GM23338 (cell line): Measurements from ENCODE around the gene SETMAR. TPM values are rescaled to one million over a fixed set of nuclear protein-coding genes. Genes with fewer than 3 reads are reported as not detected.
A peak's percentile ranks its signal among the peaks of the same experiment; 100 is the strongest.

Source experiments
- ATAC-seq: fragments of 200-7000 bp; cut with Tn5 transposase; 3 replicates; pipeline ENCODE4 v1.9.1; 2020
- DNase-seq: peaks from one replicate; pipeline ENCODE4 v3.0.0-alpha.2; 2015; ENCODE audit warnings: low spot score
- H2AFZ ChIP-seq: fragments of 200-600 bp; sonication (generic); 2 replicates; pipeline ENCODE4 v1.8.0; 2016; ENCODE audit warnings: antibody characterized with exemption, mild to moderate bottlenecking, moderate library complexity
- H3F3A ChIP-seq: fragments of 200-600 bp; sonication (generic); replicated peaks from 2 replicates; pipeline ENCODE4 v1.8.0; 2017; ENCODE audit warnings: antibody characterized with exemption, mixed run types, low read depth
- H3K27ac ChIP-seq: fragments of 200-600 bp; sonication (generic); 2 replicates; pipeline ENCODE4 v1.6.1; 2016; ENCODE audit warnings: low read depth
- H3K27me3 ChIP-seq: fragments of 200-600 bp; sonication (generic); 2 replicates; pipeline ENCODE4 v1.8.0; 2016; ENCODE audit warnings: mild to moderate bottlenecking, mixed run types, moderate library complexity; ENCODE audit not compliant: insufficient read depth
- H3K36me3 ChIP-seq: fragments of 200-600 bp; sonication (generic); 2 replicates; pipeline ENCODE4 v1.8.0; 2016; ENCODE audit warnings: mild to moderate bottlenecking; ENCODE audit not compliant: insufficient read depth
- H3K4me1 ChIP-seq: fragments of 200-600 bp; sonication (generic); 2 replicates; pipeline ENCODE4 v1.8.0; 2016; ENCODE audit warnings: mild to moderate bottlenecking, moderate library complexity; ENCODE audit not compliant: insufficient read depth
- H3K4me2 ChIP-seq: fragments of 200-600 bp; sonication (generic); 2 replicates; pipeline ENCODE4 v1.7.1; 2017; ENCODE audit warnings: mixed run types
- H3K4me3 ChIP-seq: fragments of 200-600 bp; sonication (generic); 2 replicates; pipeline ENCODE4 v1.6.1; 2016; ENCODE audit warnings: mixed run types
- H3K79me2 ChIP-seq: fragments of 200-600 bp; sonication (generic); replicated peaks from 2 replicates; pipeline ENCODE4 v1.8.0; 2017; ENCODE audit warnings: mild to moderate bottlenecking; ENCODE audit not compliant: insufficient read depth
- H3K9me2 ChIP-seq: fragments of 200-600 bp; sonication (generic); 2 replicates; pipeline ENCODE4 v1.8.0; 2017; ENCODE audit not compliant: insufficient read depth
- H4K20me1 ChIP-seq: fragments of 200-600 bp; sonication (generic); replicated peaks from 2 replicates; pipeline ENCODE4 v1.8.0; 2017; ENCODE audit warnings: mild to moderate bottlenecking; ENCODE audit not compliant: insufficient read depth
- H3K27ac Mint-ChIP-seq: 2 replicates; pipeline ENCODE4 v1.8.0; 2020; ENCODE audit warnings: inconsistent platforms, mild to moderate bottlenecking, moderate library complexity, mixed read lengths
- H3K27me3 Mint-ChIP-seq: 3 replicates; pipeline ENCODE4 v1.8.0; 2022; ENCODE audit warnings: low read depth, mild to moderate bottlenecking, moderate library complexity, mixed read lengths, inconsistent platforms; ENCODE audit not compliant: insufficient read depth, poor library complexity
- H3K36me3 Mint-ChIP-seq: 3 replicates; pipeline ENCODE4 v1.8.0; 2021; ENCODE audit warnings: low read depth, mild to moderate bottlenecking, inconsistent platforms, moderate library complexity, mixed read lengths
- H3K4me1 Mint-ChIP-seq: 3 replicates; pipeline ENCODE4 v1.8.0; 2020; ENCODE audit warnings: mild to moderate bottlenecking, inconsistent platforms, mixed read lengths
- H3K4me3 Mint-ChIP-seq: 3 replicates; pipeline ENCODE4 v1.8.0; 2021; ENCODE audit warnings: moderate library complexity, mild to moderate bottlenecking, inconsistent platforms, mixed read lengths
- H3K9me3 Mint-ChIP-seq: 3 replicates; pipeline ENCODE4 v1.8.0; 2020; ENCODE audit warnings: moderate library complexity, mild to moderate bottlenecking, inconsistent platforms, mixed read lengths
- CREB1 ChIP-seq: fragments of 250-450 bp; sonication (Bioruptor Pico); IDR thresholded peaks from 2 replicates; pipeline ENCODE4 v1.5.0; 2020; ENCODE audit warnings: low read depth, mild to moderate bottlenecking, moderate library complexity
- EZH2 ChIP-seq: fragments of 200-600 bp; sonication (generic); IDR thresholded peaks from one replicate; pipeline ENCODE4 v1.8.0; 2017; ENCODE audit warnings: antibody characterized with exemption, mild to moderate bottlenecking, low read depth; ENCODE audit not compliant: unreplicated experiment
- EZH2phosphoT487 ChIP-seq: fragments of 200-600 bp; sonication (generic); IDR thresholded peaks from one replicate; pipeline ENCODE4 v1.8.1; 2018; ENCODE audit warnings: antibody characterized with exemption; ENCODE audit not compliant: unreplicated experiment
- POLR2AphosphoS5 ChIP-seq: IDR thresholded peaks from 2 replicates; pipeline ENCODE4 v1.6.1; 2016; ENCODE audit warnings: antibody characterized with exemption, low read depth
- STAT1 ChIP-seq: IDR thresholded peaks from one replicate; pipeline ENCODE4 v1.6.1; 2016; ENCODE audit warnings: antibody characterized with exemption; ENCODE audit not compliant: unreplicated experiment
- ZNF114 ChIP-seq: fragments of 250-450 bp; sonication (Bioruptor Pico); IDR thresholded peaks from 2 replicates; pipeline ENCODE4 v1.5.0; 2020; ENCODE audit warnings: mild to moderate bottlenecking, moderate library complexity
- ZNF331 ChIP-seq: fragments of 250-450 bp; sonication (Bioruptor Pico); IDR thresholded peaks from 2 replicates; pipeline ENCODE4 v1.5.0; 2020; ENCODE audit warnings: low read depth, mild to moderate bottlenecking, moderate library complexity
- polyA plus RNA-seq: library from polyadenylated mRNA; unstranded; fragments of >200 nt; fragmentation: Nextera tagmentation; extraction: Ambion mirVana; gene quantifications from 2 replicates; pipeline ENCODE4 v1.2.1, GENCODE V29; 2016
- total RNA-seq: library from RNA; depleted of rRNA; stranded (reverse); fragments of >200 nt; shearing (Covaris generic); gene quantifications from 2 replicates; pipeline ENCODE4 v1.2.3, GENCODE V29; 2014
- TF ChIP-seq, protein P1 (sequence below): fragments of 250-450 bp; sonication (Bioruptor Pico); IDR thresholded peaks from 2 replicates; pipeline ENCODE4 v1.5.0; 2020; ENCODE audit warnings: mild to moderate bottlenecking, moderate library complexity
- TF ChIP-seq, protein P2 (sequence below), 2 experiments: fragments of 200-600 bp in 1 of 2; sonication (generic) in 1 of 2; conservative IDR thresholded peaks; 2 replicates each; pipeline versions ENCODE4 v1.5.1 to v1.6.1; 2016 to 2017; ENCODE audit warnings: antibody characterized with exemption in 2 of 2, low read depth in 2 of 2, mild to moderate bottlenecking in 2 of 2, moderate library complexity in 1 of 2

Gene SETMAR
- total and polyA plus RNA-seq, 2 experiments from 2014 or later = 11.2 to 19.8 TPM

DNA sequence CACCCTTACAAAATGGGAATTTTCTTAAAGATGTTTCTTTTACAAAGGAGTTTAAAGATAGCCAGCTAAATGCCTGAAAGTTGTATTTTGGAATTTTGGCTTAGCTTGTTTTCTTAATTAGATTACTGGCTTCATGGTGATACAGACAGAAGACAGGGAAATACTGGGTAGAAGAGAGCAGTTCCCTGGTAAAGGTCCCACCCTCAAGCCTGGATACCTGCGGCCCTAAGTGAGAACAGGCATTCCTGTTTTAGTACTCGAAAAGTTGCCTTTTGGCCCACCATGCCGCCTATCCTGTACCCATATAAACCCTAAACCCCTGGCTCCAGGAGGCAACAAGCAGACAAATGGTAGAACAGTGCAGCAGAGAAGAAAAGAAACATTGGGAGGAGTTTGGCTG is 29.4 kb downstream of the SETMAR start:
- peaks cover 3% of the 10 kb centered on the region for H3K27me3 Mint-ChIP-seq
- Histone ChIP-seq H3F3A (no peaks in the 10 kb centered on the region), H4K20me1 (no peaks in the 10 kb centered on the region), H3K27ac (peak overlapping the region; percentile 79), H3K27me3 (no peaks in the 10 kb centered on the region), H3K4me2 (peak overlapping the region; percentile 30), H3K4me1 (peaks cover 23% of the 10 kb centered on the region), H2AFZ (no peak overlapping the region), H3K79me2 (no peaks in the 10 kb centered on the region), H3K36me3 (no peaks in the 10 kb centered on the region; the same call in 1 of the 2 replicates), H3K9me2 (no peaks in the 10 kb centered on the region), H3K4me3 (0 out of 2 replicates have a peak overlapping the region, but pooled peaks have one; percentile 6)
- H3K27ac Mint-ChIP-seq = peak overlapping the region; percentile 83
- H3K36me3 Mint-ChIP-seq = peaks cover 29% of the 10 kb centered on the region
- TF ChIP-seq ZNF331 (CRISPR knock-in tag) = no peak
- no peak for TF ChIP-seq ZNF114 (CRISPR knock-in tag)
- TF ChIP-seq POLR2AphosphoS5 = no peak
- no peak for TF ChIP-seq CREB1
- TF ChIP-seq, protein P1, sequence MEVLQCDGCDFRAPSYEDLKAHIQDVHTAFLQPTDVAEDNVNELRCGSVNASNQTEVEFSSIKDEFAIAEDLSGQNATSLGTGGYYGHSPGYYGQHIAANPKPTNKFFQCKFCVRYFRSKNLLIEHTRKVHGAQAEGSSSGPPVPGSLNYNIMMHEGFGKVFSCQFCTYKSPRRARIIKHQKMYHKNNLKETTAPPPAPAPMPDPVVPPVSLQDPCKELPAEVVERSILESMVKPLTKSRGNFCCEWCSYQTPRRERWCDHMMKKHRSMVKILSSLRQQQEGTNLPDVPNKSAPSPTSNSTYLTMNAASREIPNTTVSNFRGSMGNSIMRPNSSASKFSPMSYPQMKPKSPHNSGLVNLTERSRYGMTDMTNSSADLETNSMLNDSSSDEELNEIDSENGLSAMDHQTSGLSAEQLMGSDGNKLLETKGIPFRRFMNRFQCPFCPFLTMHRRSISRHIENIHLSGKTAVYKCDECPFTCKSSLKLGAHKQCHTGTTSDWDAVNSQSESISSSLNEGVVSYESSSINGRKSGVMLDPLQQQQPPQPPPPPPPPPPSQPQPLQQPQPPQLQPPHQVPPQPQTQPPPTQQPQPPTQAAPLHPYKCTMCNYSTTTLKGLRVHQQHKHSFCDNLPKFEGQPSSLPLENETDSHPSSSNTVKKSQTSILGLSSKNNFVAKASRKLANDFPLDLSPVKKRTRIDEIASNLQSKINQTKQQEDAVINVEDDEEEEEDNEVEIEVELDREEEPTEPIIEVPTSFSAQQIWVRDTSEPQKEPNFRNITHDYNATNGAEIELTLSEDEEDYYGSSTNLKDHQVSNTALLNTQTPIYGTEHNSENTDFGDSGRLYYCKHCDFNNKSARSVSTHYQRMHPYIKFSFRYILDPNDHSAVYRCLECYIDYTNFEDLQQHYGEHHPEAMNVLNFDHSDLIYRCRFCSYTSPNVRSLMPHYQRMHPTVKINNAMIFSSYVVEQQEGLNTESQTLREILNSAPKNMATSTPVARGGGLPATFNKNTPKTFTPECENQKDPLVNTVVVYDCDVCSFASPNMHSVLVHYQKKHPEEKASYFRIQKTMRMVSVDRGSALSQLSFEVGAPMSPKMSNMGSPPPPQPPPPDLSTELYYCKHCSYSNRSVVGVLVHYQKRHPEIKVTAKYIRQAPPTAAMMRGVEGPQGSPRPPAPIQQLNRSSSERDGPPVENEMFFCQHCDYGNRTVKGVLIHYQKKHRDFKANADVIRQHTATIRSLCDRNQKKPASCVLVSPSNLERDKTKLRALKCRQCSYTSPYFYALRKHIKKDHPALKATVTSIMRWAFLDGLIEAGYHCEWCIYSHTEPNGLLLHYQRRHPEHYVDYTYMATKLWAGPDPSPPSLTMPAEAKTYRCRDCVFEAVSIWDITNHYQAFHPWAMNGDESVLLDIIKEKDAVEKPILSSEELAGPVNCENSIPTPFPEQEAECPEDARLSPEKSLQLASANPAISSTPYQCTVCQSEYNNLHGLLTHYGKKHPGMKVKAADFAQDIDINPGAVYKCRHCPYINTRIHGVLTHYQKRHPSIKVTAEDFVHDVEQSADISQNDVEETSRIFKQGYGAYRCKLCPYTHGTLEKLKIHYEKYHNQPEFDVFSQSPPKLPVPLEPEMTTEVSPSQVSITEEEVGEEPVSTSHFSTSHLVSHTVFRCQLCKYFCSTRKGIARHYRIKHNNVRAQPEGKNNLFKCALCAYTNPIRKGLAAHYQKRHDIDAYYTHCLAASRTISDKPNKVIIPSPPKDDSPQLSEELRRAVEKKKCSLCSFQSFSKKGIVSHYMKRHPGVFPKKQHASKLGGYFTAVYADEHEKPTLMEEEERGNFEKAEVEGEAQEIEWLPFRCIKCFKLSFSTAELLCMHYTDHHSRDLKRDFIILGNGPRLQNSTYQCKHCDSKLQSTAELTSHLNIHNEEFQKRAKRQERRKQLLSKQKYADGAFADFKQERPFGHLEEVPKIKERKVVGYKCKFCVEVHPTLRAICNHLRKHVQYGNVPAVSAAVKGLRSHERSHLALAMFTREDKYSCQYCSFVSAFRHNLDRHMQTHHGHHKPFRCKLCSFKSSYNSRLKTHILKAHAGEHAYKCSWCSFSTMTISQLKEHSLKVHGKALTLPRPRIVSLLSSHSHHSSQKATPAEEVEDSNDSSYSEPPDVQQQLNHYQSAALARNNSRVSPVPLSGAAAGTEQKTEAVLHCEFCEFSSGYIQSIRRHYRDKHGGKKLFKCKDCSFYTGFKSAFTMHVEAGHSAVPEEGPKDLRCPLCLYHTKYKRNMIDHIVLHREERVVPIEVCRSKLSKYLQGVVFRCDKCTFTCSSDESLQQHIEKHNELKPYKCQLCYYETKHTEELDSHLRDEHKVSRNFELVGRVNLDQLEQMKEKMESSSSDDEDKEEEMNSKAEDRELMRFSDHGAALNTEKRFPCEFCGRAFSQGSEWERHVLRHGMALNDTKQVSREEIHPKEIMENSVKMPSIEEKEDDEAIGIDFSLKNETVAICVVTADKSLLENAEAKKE (CRISPR knock-in tag) = no peak
- no peak for TF ChIP-seq EZH2phosphoT487
- TF ChIP-seq STAT1 = no peak
- TF ChIP-seq, protein P2, sequence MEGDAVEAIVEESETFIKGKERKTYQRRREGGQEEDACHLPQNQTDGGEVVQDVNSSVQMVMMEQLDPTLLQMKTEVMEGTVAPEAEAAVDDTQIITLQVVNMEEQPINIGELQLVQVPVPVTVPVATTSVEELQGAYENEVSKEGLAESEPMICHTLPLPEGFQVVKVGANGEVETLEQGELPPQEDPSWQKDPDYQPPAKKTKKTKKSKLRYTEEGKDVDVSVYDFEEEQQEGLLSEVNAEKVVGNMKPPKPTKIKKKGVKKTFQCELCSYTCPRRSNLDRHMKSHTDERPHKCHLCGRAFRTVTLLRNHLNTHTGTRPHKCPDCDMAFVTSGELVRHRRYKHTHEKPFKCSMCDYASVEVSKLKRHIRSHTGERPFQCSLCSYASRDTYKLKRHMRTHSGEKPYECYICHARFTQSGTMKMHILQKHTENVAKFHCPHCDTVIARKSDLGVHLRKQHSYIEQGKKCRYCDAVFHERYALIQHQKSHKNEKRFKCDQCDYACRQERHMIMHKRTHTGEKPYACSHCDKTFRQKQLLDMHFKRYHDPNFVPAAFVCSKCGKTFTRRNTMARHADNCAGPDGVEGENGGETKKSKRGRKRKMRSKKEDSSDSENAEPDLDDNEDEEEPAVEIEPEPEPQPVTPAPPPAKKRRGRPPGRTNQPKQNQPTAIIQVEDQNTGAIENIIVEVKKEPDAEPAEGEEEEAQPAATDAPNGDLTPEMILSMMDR (conservative IDR thresholded peaks at IDR 0.05; ENCODE audit: low read depth in 2 of 2) = no peak
- TF ChIP-seq EZH2 = no peak
- H3K4me3 Mint-ChIP-seq = no peak overlapping the region
- peaks cover 29% of the 10 kb centered on the region for H3K9me3 Mint-ChIP-seq
- ATAC-seq (no peak; the same call in 2 of the 3 replicates), DNase-seq (no peak)
- peaks cover 33% of the 10 kb centered on the region for H3K4me1 Mint-ChIP-seq
